ENCODE results near the gene HHIP. TPM values are rescaled to one million over a fixed set of nuclear protein-coding genes. Genes with fewer than 3 reads are reported as not detected.

Gene HHIP
- total RNA-seq, 1 donor from 2014 or later, result 0.46 TPM

DNA sequence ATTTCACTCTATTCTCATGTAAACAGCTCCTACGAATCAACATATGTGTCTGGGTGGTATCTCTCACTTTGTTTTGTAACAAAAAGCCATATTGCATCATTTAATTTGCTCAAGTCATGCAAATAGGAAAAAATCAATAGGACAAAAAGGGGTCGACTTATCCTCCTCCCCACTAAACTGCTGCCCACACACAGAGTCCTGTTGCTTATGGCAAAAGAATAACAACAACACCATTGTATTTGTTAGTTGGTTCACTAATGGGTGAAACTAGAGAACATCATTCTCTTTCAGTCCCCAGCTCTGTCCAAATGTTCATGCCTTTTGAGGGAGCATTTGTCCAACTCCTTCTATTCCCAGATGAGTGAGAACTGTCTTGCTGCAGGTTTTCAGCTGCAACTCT, 2.1 kb downstream of the HHIP start:
- H3K4me1 Mint-ChIP-seq (ENCODE audit: unreplicated experiment), result peaks cover 30% of the 10 kb centered on the region
- no peak overlapping the region for H3K27ac Mint-ChIP-seq (ENCODE audit: unreplicated experiment)
- H3K27me3 Mint-ChIP-seq (ENCODE audit: unreplicated experiment), result peaks cover 17% of the 10 kb centered on the region

DNA sequence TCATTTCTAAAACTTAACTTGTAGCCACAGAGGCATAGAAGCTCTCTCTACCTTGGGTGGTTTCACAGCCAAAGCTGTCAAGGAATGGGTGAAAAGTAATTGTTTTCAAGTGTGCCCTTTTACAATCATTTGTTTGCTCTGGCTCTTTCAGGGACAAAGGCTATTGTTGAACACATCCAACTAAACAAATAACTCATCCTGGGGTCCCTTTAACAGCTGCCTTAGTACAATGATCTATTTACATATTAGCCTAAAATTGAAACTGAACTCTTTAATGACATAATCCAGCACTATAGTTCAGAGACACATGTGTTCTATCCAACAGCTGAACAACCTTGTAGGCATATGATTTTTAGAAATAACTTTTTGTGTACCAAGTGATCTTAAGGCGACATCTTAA, 3.7 kb downstream of the HHIP start:
- Mint-ChIP-seq H3K27me3 (ENCODE audit: unreplicated experiment) (peaks cover 13% of the 10 kb centered on the region), H3K36me3 (ENCODE audit: low read depth, unreplicated experiment) (no peaks in the 10 kb centered on the region), H3K9me3 (ENCODE audit: unreplicated experiment) (no peaks in the 10 kb centered on the region), H3K4me3 (ENCODE audit: unreplicated experiment) (no peak overlapping the region), H3K4me1 (ENCODE audit: unreplicated experiment) (peaks cover 30% of the 10 kb centered on the region), H3K27ac (ENCODE audit: unreplicated experiment) (no peak overlapping the region)
- TF ChIP-seq, protein P1, sequence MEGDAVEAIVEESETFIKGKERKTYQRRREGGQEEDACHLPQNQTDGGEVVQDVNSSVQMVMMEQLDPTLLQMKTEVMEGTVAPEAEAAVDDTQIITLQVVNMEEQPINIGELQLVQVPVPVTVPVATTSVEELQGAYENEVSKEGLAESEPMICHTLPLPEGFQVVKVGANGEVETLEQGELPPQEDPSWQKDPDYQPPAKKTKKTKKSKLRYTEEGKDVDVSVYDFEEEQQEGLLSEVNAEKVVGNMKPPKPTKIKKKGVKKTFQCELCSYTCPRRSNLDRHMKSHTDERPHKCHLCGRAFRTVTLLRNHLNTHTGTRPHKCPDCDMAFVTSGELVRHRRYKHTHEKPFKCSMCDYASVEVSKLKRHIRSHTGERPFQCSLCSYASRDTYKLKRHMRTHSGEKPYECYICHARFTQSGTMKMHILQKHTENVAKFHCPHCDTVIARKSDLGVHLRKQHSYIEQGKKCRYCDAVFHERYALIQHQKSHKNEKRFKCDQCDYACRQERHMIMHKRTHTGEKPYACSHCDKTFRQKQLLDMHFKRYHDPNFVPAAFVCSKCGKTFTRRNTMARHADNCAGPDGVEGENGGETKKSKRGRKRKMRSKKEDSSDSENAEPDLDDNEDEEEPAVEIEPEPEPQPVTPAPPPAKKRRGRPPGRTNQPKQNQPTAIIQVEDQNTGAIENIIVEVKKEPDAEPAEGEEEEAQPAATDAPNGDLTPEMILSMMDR (IDR thresholded peaks at IDR 0.05; ENCODE audit: unreplicated experiment), result no peak
- no peak for DNase-seq (ENCODE audit: low spot score)

More for the DNA sequence above, 2.1 kb downstream of the HHIP start:
- no peaks in the 10 kb centered on the region for H3K36me3 Mint-ChIP-seq (ENCODE audit: low read depth, unreplicated experiment)
- TF ChIP-seq, protein P1 (IDR thresholded peaks at IDR 0.05; ENCODE audit: unreplicated experiment), result no peak
- DNase-seq (ENCODE audit: low spot score), result no peak
- H3K9me3 Mint-ChIP-seq (ENCODE audit: unreplicated experiment), result no peaks in the 10 kb centered on the region
- H3K4me3 Mint-ChIP-seq (ENCODE audit: unreplicated experiment), result no peak overlapping the region

DNA sequence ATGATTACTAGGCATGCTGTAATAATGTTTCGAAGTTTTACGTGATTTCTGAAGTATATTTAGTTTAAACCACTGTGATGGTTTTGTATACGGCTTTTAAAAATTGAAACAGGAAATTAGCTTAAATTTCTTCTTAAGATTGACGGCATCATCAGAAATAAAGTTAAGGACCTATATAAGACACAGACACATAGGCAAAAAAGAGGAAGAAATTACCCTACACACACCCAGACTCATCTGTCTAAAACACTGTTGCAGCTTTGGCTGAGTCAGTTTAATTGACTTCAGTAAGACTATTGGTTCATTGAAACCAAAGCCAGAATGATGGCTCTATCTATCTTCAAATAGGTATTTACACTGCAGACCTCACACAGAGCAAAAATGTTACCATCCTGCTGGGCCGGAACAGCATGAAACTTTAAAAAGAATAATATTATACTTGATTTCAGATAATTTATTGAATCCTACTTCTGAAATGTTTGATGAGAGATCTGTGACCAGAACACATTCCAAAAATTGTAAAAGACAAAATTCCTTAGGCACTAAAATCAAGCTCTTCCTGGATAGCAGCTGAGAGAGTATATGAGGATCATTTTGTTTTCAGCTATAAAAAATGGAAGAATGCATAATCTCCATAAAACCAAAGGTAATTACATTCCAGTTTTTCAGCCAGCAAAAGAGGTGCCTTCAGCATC, 4.5 kb downstream of the HHIP start:
- H3K27ac Mint-ChIP-seq (ENCODE audit: unreplicated experiment), result no peak overlapping the region
- no peaks in the 10 kb centered on the region for H3K9me3 Mint-ChIP-seq (ENCODE audit: unreplicated experiment)
- TF ChIP-seq, protein P1 (IDR thresholded peaks at IDR 0.05; ENCODE audit: unreplicated experiment), result no peak
- H3K4me1 Mint-ChIP-seq (ENCODE audit: unreplicated experiment), result peaks cover 27% of the 10 kb centered on the region
- no peak overlapping the region for H3K4me3 Mint-ChIP-seq (ENCODE audit: unreplicated experiment)
- H3K27me3 Mint-ChIP-seq (ENCODE audit: unreplicated experiment), result peaks cover 8% of the 10 kb centered on the region
- DNase-seq (ENCODE audit: low spot score), result no peak
- no peaks in the 10 kb centered on the region for H3K36me3 Mint-ChIP-seq (ENCODE audit: low read depth, unreplicated experiment)

DNA sequence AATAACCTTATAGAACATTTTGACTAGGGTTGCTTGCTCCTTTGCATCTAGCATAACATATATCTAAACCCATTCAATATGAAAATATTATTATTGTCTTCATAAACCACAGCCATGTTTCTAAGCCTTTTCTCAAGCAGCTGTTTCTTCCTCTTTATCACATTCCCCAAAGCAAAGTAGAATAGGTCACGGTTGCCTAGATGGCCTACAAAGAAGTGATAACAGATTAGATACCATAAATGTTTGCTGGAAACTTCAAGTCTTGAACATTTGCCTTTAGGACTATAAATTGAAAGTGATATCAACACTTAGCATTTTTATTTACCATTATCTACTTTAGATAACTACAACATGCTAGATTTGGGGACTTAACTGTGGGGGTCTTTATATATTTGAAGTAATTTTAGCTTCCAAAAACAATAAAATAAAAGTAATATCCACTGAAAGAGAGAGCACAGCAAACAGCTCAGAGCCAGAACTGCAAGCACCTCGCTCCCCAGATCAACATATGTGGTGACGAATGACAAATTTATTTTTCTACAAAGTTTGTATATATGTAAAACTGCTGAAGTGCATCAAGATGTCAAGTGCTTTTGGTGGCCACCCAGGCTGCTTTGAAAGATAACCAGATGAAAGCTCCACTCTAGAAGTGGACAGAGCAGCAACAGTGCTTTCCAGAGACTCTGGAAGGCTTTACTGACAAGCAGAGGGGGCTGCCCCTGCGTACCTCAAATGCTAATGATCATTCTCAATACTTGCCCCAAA, 8.0 kb downstream of the HHIP start:
- no peak for DNase-seq (ENCODE audit: low spot score)
- Mint-ChIP-seq H3K9me3 (ENCODE audit: unreplicated experiment) (no peaks in the 10 kb centered on the region), H3K4me1 (ENCODE audit: unreplicated experiment) (peaks cover 8% of the 10 kb centered on the region), H3K36me3 (ENCODE audit: low read depth, unreplicated experiment) (no peaks in the 10 kb centered on the region), H3K4me3 (ENCODE audit: unreplicated experiment) (no peak overlapping the region), H3K27me3 (ENCODE audit: unreplicated experiment) (no peaks in the 10 kb centered on the region), H3K27ac (ENCODE audit: unreplicated experiment) (no peak overlapping the region)
- TF ChIP-seq, protein P1 (IDR thresholded peaks at IDR 0.05; ENCODE audit: unreplicated experiment), result no peak

DNA sequence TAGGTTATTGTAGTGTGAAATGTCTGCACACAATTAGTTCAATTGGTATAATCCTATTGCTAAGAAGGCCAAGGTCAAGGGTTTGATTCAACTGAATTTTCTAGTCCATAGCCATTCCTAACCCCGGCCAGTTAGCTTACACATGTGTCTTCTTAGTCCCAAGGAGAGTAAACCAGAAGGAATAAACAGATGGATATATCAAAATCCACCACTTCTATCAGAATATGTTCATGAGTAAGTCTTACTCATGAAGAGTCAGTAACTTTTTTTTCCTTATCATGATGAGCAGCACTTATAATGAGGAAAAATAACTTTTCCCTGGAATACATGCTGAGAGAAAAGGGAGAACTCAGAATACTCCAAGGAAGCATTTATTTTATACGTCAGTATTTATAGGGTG, 9.5 kb downstream of the HHIP start:
- DNase-seq (ENCODE audit: low spot score), result no peak
- TF ChIP-seq, protein P1 (IDR thresholded peaks at IDR 0.05; ENCODE audit: unreplicated experiment), result no peak
- no peaks in the 10 kb centered on the region for H3K27me3 Mint-ChIP-seq (ENCODE audit: unreplicated experiment)
- H3K9me3 Mint-ChIP-seq (ENCODE audit: unreplicated experiment), result no peaks in the 10 kb centered on the region
- no peaks in the 10 kb centered on the region for H3K36me3 Mint-ChIP-seq (ENCODE audit: low read depth, unreplicated experiment)
- no peak overlapping the region for H3K4me3 Mint-ChIP-seq (ENCODE audit: unreplicated experiment)
- no peak overlapping the region for H3K27ac Mint-ChIP-seq (ENCODE audit: unreplicated experiment)
- no peaks in the 10 kb centered on the region for H3K4me1 Mint-ChIP-seq (ENCODE audit: unreplicated experiment)

Data from endothelial cell (in vitro differentiated cells).